NCI-H2227 treated with DMSO at 0.1 percent for 48 hours (cell line): ENCODE measurements around the gene FOXM1.

Experiments
- DNase-seq: peaks from one replicate; lab custom pipeline; 2025; lab: John Stamatoyannopoulos, UW

Gene FOXM1

DNA sequence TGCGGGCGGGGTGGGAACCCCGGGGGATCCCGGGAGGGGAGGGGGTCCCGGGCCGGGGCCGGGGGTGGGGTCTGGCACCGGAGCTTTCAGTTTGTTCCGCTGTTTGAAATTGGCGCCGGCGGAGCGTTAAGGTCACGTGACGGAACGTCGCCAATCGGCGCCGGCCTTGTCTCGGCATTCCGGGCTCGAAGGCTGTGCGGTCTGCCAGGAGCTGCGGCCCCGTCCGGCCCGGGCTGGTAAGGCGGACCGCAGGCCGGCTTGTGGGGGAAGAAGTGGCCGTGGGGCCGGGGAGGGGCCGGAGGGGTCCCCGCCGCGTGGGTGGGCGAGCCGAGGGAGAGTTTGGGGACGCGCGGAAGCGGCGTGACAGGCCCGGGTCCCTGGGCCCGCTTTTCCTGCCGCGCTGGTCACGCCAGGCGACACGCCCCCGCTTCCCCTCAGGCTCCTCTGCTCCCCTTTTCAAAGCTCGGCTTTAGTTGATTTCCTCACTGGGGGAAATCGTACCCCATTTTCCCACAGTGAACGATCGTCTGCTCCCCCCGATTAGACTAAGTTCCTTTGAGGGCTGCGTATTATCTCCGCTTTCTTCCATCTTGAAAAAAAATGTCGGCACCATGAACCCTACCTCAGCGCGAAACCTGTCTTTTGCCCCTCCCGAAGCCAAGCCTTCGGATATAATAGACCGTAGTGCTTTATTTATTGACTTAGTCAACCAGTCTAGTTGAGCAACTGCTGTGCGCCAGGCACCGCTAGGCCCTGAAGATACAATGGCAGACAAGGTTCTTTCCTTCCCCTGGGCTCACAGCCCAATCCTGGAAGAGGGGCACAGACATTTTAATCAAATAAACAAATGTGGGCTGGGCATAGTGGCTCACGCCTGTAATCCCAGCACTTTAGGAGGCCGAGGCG is at the start of gene FOXM1, which contains the start of gene RHNO1:
TSS of gene FOXM1 (minus strand) at position 128 of the 906 bp plus-strand sequence. CDS start 2,696 bp downstream, outside the sequence.
TSS of gene RHNO1 (plus strand) at position 177 of the 906 bp plus-strand sequence. CDS start 8,144 bp downstream, outside the sequence.
- peak; percentile 61 for DNase-seq

DNA sequence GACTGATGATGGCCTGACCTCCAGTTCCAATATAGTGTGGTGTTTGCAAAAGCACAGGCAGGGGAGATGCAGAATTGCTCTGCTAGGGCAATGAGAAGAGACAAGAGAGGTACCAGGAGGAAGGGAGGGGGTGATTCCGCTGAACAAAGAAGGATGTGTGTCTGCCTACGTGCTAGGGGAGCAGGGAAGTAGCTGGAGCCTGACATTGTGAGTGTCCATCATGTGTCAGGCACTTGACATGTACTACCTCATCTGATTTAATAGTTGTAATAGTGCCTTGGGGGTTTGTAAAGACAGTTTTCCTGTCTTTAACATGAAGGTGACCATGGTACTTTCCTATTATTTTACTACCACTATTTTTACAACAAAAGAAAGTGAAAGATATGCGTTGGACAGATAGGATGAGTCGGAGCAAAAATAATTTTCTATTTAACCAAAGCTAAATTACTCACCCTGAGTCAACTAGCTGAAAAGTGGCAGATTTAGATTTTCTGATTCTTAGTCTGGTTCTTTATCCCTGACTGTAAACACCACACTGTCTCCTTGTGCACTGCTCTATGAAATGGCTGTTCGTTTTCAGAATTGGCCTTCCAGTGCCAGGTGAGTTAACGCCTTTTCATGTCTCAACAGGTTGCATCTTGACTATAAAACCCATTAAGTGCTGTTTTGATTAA is 48.5 kb upstream of the FOXM1 start:
- DNase-seq = no peak

DNA sequence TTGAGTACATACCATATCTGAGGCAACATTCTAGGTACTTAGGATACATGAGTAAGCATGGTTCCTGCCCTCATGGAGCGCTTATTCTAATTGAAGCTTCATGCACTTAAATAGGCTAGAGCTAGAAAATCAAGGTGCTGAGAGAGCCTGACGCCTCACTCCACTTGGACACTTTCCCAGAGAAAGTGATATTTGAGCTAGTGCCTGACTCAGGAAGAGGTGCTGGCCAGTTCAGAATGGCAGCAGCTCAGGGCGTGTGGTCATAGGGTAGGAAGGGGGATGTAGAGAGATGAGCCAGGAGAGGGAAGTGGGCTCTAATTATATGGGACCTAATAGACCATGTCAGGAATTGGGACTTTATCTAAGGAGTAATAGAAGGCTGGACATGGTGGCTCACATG is 47.0 kb upstream of the FOXM1 start:
- DNase-seq = no peak

DNA sequence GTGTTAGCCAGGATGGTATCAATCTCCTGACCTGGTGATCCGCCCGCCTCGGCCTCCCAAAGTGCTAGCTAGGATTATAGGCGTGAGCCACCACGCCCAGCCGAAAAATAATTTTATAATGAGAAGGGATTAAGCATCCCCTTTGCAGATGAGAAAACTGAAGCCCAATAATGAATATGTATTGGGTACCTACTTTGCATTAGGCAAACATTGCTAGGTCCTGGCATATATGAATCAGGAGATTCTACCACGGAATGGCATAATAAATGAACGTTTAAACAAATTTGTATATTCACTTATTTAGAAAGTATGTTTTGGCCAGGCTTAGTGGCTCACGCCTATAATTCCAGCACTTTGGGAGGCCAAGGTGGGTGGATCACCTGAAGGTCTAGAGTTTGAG is 46.1 kb upstream of the FOXM1 start:
- DNase-seq = no peak

DNA sequence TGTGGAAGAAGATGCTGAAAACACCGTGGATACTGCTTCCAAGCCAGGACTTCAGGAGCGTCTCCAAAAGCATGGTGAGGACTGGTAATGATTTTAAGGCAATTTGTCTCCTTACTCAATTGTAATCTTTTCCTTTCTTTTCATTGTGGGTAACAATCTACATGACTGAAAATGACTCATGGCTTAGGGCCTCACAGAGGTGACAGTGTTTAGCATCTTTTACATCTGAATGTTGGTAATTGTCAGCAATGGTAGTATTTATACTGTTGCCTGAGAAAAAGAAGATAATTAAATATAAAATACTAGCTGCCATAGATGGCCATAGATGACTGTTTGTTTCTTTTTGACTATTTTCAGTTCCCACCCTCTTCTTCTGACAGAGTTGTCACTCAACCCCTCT is 45.4 kb upstream of the FOXM1 start:
- DNase-seq = no peak

GRCh38 chr12:2919249-2919648 is 42.3 kb upstream of the FOXM1 start:
- DNase-seq = no peak

GRCh38 chr12:2912216-2912575 is 35.2 kb upstream of the FOXM1 start:
- no peak for DNase-seq

DNA sequence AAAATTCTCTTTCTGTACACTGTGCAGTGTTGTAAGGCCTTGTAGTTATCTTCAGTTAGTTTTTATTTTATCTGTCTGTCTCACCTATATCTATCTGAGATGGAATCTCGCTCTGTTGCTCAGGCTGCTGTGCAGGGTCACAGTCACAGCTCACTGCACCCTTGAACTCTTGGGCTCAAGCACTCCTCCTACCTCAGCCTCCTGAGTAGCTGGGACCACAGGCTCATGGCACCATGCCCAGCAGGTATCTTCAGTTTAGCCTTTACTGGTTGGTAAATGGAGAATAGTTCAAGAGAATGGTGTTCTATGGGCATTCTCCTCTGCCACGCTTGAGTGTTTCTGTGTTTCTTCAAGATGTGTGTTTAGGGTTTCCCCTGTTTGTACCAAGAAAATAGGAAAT is 27.3 kb upstream of the FOXM1 start:
- no peak for DNase-seq

DNA sequence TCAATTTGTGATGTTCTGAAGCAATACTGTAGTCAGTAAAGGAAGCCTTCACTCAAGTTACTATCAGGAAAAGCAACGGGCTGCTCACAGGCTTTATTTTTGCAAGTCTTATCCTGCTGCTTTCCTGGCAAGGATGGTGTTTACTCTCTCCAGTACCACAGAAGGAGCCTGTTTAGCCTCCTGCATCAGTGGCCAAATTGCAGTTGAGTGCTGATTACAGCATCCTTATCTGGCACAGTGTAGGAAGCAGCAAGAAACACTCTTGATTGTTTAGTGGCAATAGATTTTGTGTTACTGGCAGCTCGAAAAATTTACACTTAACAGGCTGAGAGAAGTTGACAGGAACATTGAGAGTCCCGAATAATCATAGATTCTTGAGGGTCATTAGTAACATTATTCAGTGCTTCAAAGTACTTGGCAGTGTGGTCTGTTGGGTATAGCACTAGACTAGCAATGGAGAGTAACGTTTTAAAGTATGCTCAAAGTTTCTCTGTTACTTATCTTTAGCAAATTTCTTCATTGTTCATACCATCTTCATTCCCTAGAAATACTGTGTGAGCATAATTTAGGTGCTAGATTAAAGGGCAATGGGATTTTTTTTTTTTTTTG is 25.4 kb upstream of the FOXM1 start:
- peak; percentile 24 for DNase-seq

- no peak for DNase-seq
Measured at GRCh38 chr12:2900642-2901041, 23.7 kb upstream of the FOXM1 start.

- no peak for DNase-seq
Measured at GRCh38 chr12:2897418-2897817, 20.4 kb upstream of the FOXM1 start.

- no peak for DNase-seq
Measured at GRCh38 chr12:2895511-2895910, 18.5 kb upstream of the FOXM1 start.

- DNase-seq = no peak
Measured at GRCh38 chr12:2895051-2895451, 18.1 kb upstream of the FOXM1 start.

DNA sequence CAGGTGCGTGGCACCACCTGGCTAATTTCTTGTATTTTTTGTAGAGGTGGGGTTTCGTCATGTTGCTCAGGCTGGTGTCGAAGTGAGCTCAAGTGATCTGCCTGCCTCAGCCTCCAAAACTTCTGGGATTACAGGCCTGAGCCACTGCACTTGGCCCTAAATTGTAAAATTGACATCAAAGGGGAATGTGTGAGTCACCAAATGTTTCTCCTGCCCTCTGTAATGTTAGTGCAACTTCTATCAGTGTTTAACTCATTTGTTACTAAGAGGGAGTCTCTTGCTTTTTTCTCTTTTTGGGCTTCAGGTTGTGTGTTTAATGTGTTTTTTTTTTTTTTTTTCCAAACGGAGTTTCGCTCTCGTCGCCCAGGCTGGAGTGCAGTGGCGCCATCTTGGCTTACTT is 16.0 kb upstream of the FOXM1 start:
- DNase-seq = no peak

DNA sequence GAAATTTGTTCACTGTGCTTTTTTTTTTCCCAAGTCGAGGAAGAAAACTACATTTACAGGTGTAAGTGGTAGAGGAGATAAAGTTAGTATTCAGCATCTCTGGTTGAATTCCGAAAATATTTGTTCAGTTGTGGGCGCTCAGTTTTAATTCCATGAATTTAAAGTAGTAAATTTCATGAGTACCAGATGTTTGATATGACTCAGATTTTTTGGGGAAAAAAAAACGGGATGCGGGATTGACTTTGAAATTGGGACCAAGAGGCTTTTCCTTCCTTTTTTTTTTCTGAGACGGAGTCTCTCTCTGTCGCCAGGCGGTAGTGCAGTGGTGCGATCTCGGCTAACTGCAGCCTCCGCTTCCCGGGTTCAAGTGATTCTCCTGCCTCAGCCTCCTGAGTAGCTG is 15.3 kb upstream of the FOXM1 start:
- no peak for DNase-seq

- DNase-seq = peak; percentile 14
Measured at GRCh38 chr12:2891240-2892053, 14.5 kb upstream of the FOXM1 start.

DNA sequence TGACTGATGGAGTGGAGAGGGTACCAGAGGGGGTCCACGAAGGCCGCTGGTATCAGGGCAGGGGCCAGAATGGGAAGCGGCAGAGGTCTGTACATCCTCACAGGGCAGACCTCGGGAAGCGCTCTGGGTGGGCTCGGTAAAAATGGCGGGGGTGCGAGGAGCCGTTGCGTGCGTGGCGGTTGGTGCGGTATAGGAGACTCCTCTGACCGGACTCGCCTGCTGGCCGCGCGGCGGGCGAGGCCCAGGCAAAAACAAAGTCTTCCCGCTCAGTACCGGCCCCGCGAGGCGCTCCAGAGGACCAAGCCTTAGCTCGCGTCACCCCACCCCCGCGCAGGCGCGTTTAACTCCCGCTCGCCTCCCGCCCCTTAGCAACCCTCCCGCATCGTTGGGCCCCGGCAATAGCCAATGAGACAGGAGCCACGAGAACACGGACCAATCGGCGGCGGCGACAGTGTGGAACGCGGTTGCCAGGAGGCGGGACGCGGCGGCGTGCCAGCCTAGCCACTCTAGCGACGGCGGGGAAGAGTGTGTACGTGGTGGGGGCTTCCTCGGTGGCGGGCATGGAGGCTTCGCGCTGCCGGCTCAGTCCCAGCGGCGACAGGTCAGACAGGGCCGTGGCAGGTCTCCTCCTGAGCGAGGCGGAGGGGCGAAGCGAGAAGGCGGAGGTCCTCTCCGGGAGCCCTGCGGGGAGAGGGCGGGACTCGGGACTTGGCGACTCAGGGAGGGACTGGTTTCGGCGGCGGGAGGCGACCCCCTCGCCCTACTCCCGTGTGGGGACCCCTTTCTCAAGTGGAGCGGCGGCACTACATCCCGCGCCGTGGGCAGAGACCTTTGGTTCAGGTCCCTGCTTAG is 13.6 kb upstream of the FOXM1 start, which contains the start of gene TULP3:
TSS of gene TULP3 (plus strand) at position 504 of the 852 bp plus-strand sequence. CDS start at position 561, 57 bp downstream.
- peak; percentile 95 for DNase-seq

GRCh38 chr12:2890001-2890387 is 13.0 kb upstream of the FOXM1 start:
- no peak for DNase-seq

- no peak for DNase-seq
Measured at GRCh38 chr12:2886768-2887450, 9.9 kb upstream of the FOXM1 start.

GRCh38 chr12:2884810-2885209 is 7.8 kb upstream of the FOXM1 start:
- no peak for DNase-seq
